ENCODE measurements around the gene UNCX. TPM values are rescaled to one million over a fixed set of nuclear protein-coding genes. Genes with fewer than 3 reads are reported as not detected.

The UNCX gene
- total and polyA plus RNA-seq, 8 donors = not detected

GRCh38 chr7:1227814-1228544 lies 4.7 kb upstream of the UNCX start:
- intact Hi-C loops (cut with DNase I; ENCODE audit: low total_unique reads) = loop anchor here (10.0 kb wide), 2 partner anchors 187 to 247 kb away; no protein-coding TSS in a partner anchor
- 11 to 16% (median 11%) methylated on average over 13 of the region's 13 CpGs for WGBS, 5 donors
- DNase-seq = no peak

GRCh38 chr7:1228545-1229201 lies 4.0 kb upstream of the UNCX start:
- H3K27me3 ChIP-seq = peaks cover 63 to 100% (median 100%) of the 10 kb centered on the region in 3 donors
- H3K36me3 ChIP-seq = no peaks in the 10 kb centered on the region
- H3K4me1 ChIP-seq = peaks cover 9 to 61% (median 40%) of the 10 kb centered on the region in 4 donors
- 10 to 14% (median 12%) methylated on average over 17 of the region's 17 CpGs for WGBS, 5 donors
- TF ChIP-seq POLR2A (IDR thresholded peaks at IDR 0.05) = no peak
- no peak for TF ChIP-seq POLR2AphosphoS5 (IDR thresholded peaks at IDR 0.05)
- TF ChIP-seq CTCF (IDR thresholded peaks at IDR 0.05) = no peak
- TF ChIP-seq EP300 (IDR thresholded peaks at IDR 0.05) = no peak
- H3K9me3 ChIP-seq = no peaks in the 10 kb centered on the region
- no peak overlapping the region for H3K4me3 ChIP-seq
- DNase-seq = no peak
- intact Hi-C loops (cut with DNase I; ENCODE audit: low total_unique reads) = loop anchor here (10.0 kb wide), 2 partner anchors 186 to 246 kb away; no protein-coding TSS in a partner anchor
- H3K27ac ChIP-seq = no peak overlapping the region

More at GRCh38 chr7:1227814-1228544, 4.7 kb upstream of the UNCX start:
- H3K36me3 ChIP-seq = no peaks in the 10 kb centered on the region
- peaks cover 9 to 55% (median 39%) of the 10 kb centered on the region in 4 donors for H3K4me1 ChIP-seq
- H3K27ac ChIP-seq = no peak overlapping the region
- no peak for TF ChIP-seq POLR2AphosphoS5 (IDR thresholded peaks at IDR 0.05)
- TF ChIP-seq CTCF (IDR thresholded peaks at IDR 0.05) = no peak
- TF ChIP-seq EP300 (IDR thresholded peaks at IDR 0.05) = no peak
- TF ChIP-seq POLR2A (IDR thresholded peaks at IDR 0.05) = no peak
- H3K9me3 ChIP-seq = no peaks in the 10 kb centered on the region
- H3K4me3 ChIP-seq = no peak overlapping the region
- H3K27me3 ChIP-seq = peaks cover 60 to 100% (median 100%) of the 10 kb centered on the region in 3 donors

- Histone ChIP-seq H3K9me3 (no peaks in the 10 kb centered on the region), H3K27ac (no peak overlapping the region), H3K4me1 (peaks cover 4 to 57% (median 33%) of the 10 kb centered on the region in 4 donors), H3K4me3 (no peak overlapping the region), H3K36me3 (no peaks in the 10 kb centered on the region), H3K27me3 (peaks cover 69 to 100% (median 100%) of the 10 kb centered on the region in 3 donors)
- WGBS, 5 donors = 7 to 18% (median 8%) methylated on average over 14 to 64 of the region's 64 CpGs
- TF ChIP-seq POLR2AphosphoS5 (IDR thresholded peaks at IDR 0.05) (no peak), EP300 (IDR thresholded peaks at IDR 0.05) (no peak), CTCF (IDR thresholded peaks at IDR 0.05) (no peak), POLR2A (IDR thresholded peaks at IDR 0.05) (no peak)
- no peak for DNase-seq
- intact Hi-C loops (cut with DNase I; ENCODE audit: low total_unique reads) = loop anchor here (10.0 kb wide), 2 partner anchors 185 to 245 kb away; no protein-coding TSS in a partner anchor
Observed at GRCh38 chr7:1229202-1229947, 3.3 kb upstream of the UNCX start.

- H3K27ac ChIP-seq = no peak overlapping the region
- no peaks in the 10 kb centered on the region for H3K9me3 ChIP-seq
- WGBS, 5 donors = 2 to 9% (median 5%) methylated on average over 13 to 26 of the region's 37 CpGs
- TF ChIP-seq POLR2AphosphoS5 (IDR thresholded peaks at IDR 0.05) = no peak
- TF ChIP-seq CTCF (IDR thresholded peaks at IDR 0.05) = no peak
- TF ChIP-seq EP300 (IDR thresholded peaks at IDR 0.05) = no peak
- TF ChIP-seq POLR2A (IDR thresholded peaks at IDR 0.05) = no peak
- DNase-seq = no peak
- H3K4me1 ChIP-seq = peaks cover 4 to 56% (median 29%) of the 10 kb centered on the region in 4 donors
- H3K27me3 ChIP-seq = peaks cover 73 to 100% (median 100%) of the 10 kb centered on the region in 3 donors
- no peaks in the 10 kb centered on the region for H3K36me3 ChIP-seq
- intact Hi-C loops (cut with DNase I; ENCODE audit: low total_unique reads) = loop anchor here (10.0 kb wide), 2 partner anchors 185 to 245 kb away; no protein-coding TSS in a partner anchor
- no peak overlapping the region for H3K4me3 ChIP-seq
Observed at GRCh38 chr7:1229956-1230355, 2.7 kb upstream of the UNCX start.

All from stomach (tissue), 9 donors.